Endodermal cell (in vitro differentiated cells): Measurements from ENCODE around the gene FAM83E. TPM values are rescaled to one million over a fixed set of nuclear protein-coding genes. Genes with fewer than 3 reads are reported as not detected.

Experiments used
- DNase-seq: peaks from one replicate; pipeline ENCODE4 v3.0.0-alpha.2; 2017
- H3K27ac ChIP-seq: 2 replicates; pipeline ENCODE4 v1.5.1; 2013; ENCODE audit warnings: mild to moderate bottlenecking, low read depth, low read length, moderate library complexity
- H3K27me3 ChIP-seq: 2 replicates; pipeline ENCODE4 v1.6.1; 2013; ENCODE audit warnings: mild to moderate bottlenecking, low read length, moderate library complexity; ENCODE audit not compliant: insufficient read depth, control insufficient read depth, poor library complexity, severe bottlenecking
- H3K36me3 ChIP-seq: 2 replicates; pipeline ENCODE4 v1.7.0; 2013; ENCODE audit warnings: mild to moderate bottlenecking, low read length, moderate library complexity; ENCODE audit not compliant: control insufficient read depth, insufficient read depth
- H3K4me1 ChIP-seq: one replicate; pipeline ENCODE4 v1.7.0; 2013; ENCODE audit warnings: low read length; ENCODE audit not compliant: control insufficient read depth, insufficient read depth
- H3K4me3 ChIP-seq: 2 replicates; pipeline ENCODE4 v1.5.1; 2013; ENCODE audit warnings: mild to moderate bottlenecking, low read length, moderate library complexity
- H3K9ac ChIP-seq: 2 replicates; pipeline ENCODE4 v1.6.1; 2013; ENCODE audit warnings: mild to moderate bottlenecking, low read length, moderate library complexity; ENCODE audit not compliant: poor library complexity, severe bottlenecking; ENCODE audit errors: extremely low read depth
- H3K9me3 ChIP-seq: 2 replicates; pipeline ENCODE4 v1.6.1; 2013; ENCODE audit warnings: mild to moderate bottlenecking, low read length, moderate library complexity; ENCODE audit not compliant: control insufficient read depth
- H3K27ac Mint-ChIP-seq: 2 replicates; pipeline ENCODE4 v1.8.0; 2020; ENCODE audit warnings: mixed read lengths
- H3K27me3 Mint-ChIP-seq: 2 replicates; pipeline ENCODE4 v1.8.0; 2021; ENCODE audit warnings: mild to moderate bottlenecking, mixed read lengths; ENCODE audit not compliant: insufficient read depth
- H3K36me3 Mint-ChIP-seq: 2 replicates; pipeline ENCODE4 v1.8.0; 2020; ENCODE audit warnings: low read depth, mixed read lengths
- H3K4me1 Mint-ChIP-seq: 2 replicates; pipeline ENCODE4 v1.8.0; 2020; ENCODE audit warnings: mixed read lengths
- H3K4me3 Mint-ChIP-seq: 2 replicates; pipeline ENCODE4 v1.8.0; 2020; ENCODE audit warnings: mild to moderate bottlenecking, moderate library complexity, mixed read lengths
- H3K9me3 Mint-ChIP-seq: 2 replicates; pipeline ENCODE4 v1.8.0; 2020; ENCODE audit warnings: mild to moderate bottlenecking, mixed read lengths
- CTCF ChIP-seq: fragments of 200-600 bp; sonication (generic); conservative IDR thresholded peaks from 2 replicates; pipeline ENCODE4 v1.5.0; 2021; ENCODE audit warnings: antibody characterized with exemption, mild to moderate bottlenecking
- WGBS, 2 experiments: methylation state at CpG; one replicate each; pipeline versions ENCODE4 v1.1.5 to v1.1.7; 2013; ENCODE audit warnings: missing lambda C conversion rate in 2 of 2, mixed read lengths in 1 of 2; ENCODE audit not compliant: insufficient coverage in 1 of 2, insufficient read length in 1 of 2; 5-methylcytosine and 5-hydroxymethylcytosine counted together
- total RNA-seq, 2 donors: library from RNA; stranded (reverse); fragmentation: NEBNext Ultra II Directional in 1 of 2; extraction: Animal tissue kit (Norgen Biotek cat#: 25700) in 1 of 2; gene quantifications; 2 replicates in 1 of 2; 3 replicates in 1 of 2; pipeline ENCODE4 v1.2.1, GENCODE V29; 2021

FAM83E gene
- total RNA-seq, 2 donors from 2014 or later = 4.4 to 5.7 TPM

DNA sequence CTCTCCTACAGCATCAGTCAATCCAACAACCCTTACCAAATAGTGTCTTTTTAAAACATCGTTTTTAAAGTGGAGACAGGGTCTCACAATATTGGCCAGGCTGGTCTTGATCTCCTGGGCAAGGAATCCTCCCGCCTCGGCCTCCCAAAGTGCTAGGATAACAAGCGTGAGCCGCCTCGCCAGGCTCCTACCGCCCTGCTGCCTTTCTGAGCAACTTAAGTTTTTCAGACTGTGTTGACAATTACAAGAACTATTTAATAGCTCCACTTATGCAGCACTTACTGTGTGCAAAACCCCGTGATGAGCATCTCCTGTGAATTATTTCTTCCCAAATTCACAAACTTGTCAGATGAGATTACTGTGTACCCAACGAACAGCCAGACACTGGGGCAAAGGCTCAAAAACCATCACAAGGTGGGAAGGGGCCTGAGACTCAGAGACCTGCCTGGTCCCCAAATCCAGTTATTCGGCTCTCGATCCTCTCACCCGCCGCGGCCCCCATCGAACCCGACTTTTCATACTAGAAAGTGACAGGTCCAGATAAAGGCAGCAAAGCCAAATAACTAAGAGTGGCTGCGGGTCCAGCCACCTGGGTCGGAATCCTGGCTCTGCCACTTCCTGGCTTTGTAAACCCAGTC is 3.5 kb upstream of the FAM83E start:
- peak overlapping the region; percentile 97 for H3K27ac Mint-ChIP-seq
- no peak for DNase-seq
- peak overlapping the region; percentile 100 for H3K9ac ChIP-seq
- H3K9me3 Mint-ChIP-seq = no peaks in the 10 kb centered on the region
- peaks cover 32% of the 10 kb centered on the region for H3K36me3 ChIP-seq
- peaks cover 34% of the 10 kb centered on the region for H3K36me3 Mint-ChIP-seq
- H3K4me3 Mint-ChIP-seq = peak overlapping the region; percentile 99
- no peaks in the 10 kb centered on the region for H3K27me3 ChIP-seq
- peak overlapping the region; percentile 100 for H3K4me3 ChIP-seq
- TF ChIP-seq CTCF = no peak
- 1% methylated on average over 17 to 18 of the region's 18 CpGs for WGBS, 2 experiments
- H3K9me3 ChIP-seq = no peaks in the 10 kb centered on the region
- H3K27ac ChIP-seq = peak overlapping the region; percentile 95
- peaks cover 34% of the 10 kb centered on the region for H3K4me1 Mint-ChIP-seq
- peaks cover 27% of the 10 kb centered on the region for H3K4me1 ChIP-seq
- H3K27me3 Mint-ChIP-seq = no peaks in the 10 kb centered on the region

- H3K9me3 Mint-ChIP-seq = no peaks in the 10 kb centered on the region
- H3K4me1 Mint-ChIP-seq = peaks cover 33% of the 10 kb centered on the region
- H3K27ac ChIP-seq = no peak overlapping the region
- no peaks in the 10 kb centered on the region for H3K27me3 ChIP-seq
- DNase-seq = peak; percentile 44
- no peaks in the 10 kb centered on the region for H3K9me3 ChIP-seq
- 75 to 92% methylated on average over 5 to 18 of the region's 18 CpGs for WGBS, 2 experiments
- peak overlapping the region; percentile 99 for H3K4me3 Mint-ChIP-seq
- H3K27me3 Mint-ChIP-seq = no peaks in the 10 kb centered on the region
- H3K36me3 ChIP-seq = peaks cover 33% of the 10 kb centered on the region
- peak overlapping the region; percentile 100 for H3K4me3 ChIP-seq
- H3K27ac Mint-ChIP-seq = peak overlapping the region; percentile 97
- H3K9ac ChIP-seq = peak overlapping the region; percentile 100
- no peak for TF ChIP-seq CTCF
- peaks cover 27% of the 10 kb centered on the region for H3K4me1 ChIP-seq
- peaks cover 34% of the 10 kb centered on the region for H3K36me3 Mint-ChIP-seq
Observed at GRCh38 chr19:48617146-48617937, 2.5 kb upstream of the FAM83E start.

DNA sequence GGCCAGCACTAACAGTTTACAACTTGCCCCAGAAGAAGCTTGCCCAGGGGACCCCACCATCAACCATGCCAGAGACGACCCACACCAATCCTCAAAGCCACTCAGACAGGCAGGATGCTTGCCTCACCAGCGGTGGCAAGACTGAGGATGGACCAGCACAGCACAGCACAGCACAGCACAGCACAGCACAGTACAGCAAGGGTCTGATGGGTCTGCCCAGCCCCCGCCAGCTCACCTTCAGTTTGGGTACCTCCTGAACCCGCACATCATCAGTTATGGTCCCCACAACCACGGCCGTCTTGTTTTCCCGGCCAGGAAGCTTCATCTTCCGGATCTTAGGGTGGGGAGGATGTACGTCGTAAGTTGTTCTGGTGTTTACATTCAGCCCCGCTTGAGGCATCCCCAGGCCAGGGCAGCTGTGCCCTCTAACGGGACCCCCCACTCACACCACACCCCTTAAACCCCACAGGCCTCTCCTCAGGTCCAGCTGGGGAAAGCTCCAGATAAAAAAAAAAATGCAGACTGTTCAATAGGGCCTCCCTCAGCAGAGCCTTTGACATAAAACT is 1.7 kb upstream of the FAM83E start:
- H3K27ac Mint-ChIP-seq = peak overlapping the region; percentile 97
- Histone ChIP-seq H3K9me3 (no peaks in the 10 kb centered on the region), H3K27ac (no peak overlapping the region), H3K4me1 (peaks cover 27% of the 10 kb centered on the region), H3K4me3 (peak overlapping the region; percentile 100), H3K27me3 (no peaks in the 10 kb centered on the region), H3K9ac (peak overlapping the region; percentile 100), H3K36me3 (peaks cover 33% of the 10 kb centered on the region)
- 91 to 100% methylated on average over 1 to 12 of the region's 12 CpGs for WGBS, 2 experiments
- H3K4me3 Mint-ChIP-seq = peak overlapping the region; percentile 99
- no peaks in the 10 kb centered on the region for H3K27me3 Mint-ChIP-seq
- DNase-seq = peak; percentile 45
- peaks cover 34% of the 10 kb centered on the region for H3K36me3 Mint-ChIP-seq
- peaks cover 33% of the 10 kb centered on the region for H3K4me1 Mint-ChIP-seq
- no peaks in the 10 kb centered on the region for H3K9me3 Mint-ChIP-seq
- TF ChIP-seq CTCF = no peak
